Activated T-cell treated with anti-CD3 and anti-CD28 coated beads for 1 hour (primary cell): ENCODE measurements around the gene GPRIN3.

Experiments used
- DNase-seq: peaks from one replicate; pipeline ENCODE4 v3.0.0-alpha.2; 2020; ENCODE audit warnings: low read depth

Gene GPRIN3

DNA sequence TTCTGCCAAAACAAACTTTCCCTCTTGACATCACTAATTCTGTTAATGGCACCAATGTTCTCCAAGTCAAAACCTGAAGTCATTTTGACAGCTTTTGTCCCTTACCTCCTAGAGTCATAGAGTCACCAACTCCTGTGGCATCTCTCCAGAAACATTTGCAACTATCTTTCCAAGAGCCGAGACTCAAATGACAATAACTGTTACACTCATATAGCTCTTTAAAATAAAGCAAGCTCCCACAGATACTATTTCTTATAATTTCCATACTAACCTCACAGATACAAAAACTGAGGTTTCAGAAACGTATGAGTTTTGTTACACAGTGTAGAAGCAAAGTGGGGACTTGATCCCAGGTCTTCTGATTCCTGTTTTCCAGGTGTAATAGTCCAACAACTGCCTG is 18.3 kb downstream of the GPRIN3 start:
- DNase-seq = no peak

DNA sequence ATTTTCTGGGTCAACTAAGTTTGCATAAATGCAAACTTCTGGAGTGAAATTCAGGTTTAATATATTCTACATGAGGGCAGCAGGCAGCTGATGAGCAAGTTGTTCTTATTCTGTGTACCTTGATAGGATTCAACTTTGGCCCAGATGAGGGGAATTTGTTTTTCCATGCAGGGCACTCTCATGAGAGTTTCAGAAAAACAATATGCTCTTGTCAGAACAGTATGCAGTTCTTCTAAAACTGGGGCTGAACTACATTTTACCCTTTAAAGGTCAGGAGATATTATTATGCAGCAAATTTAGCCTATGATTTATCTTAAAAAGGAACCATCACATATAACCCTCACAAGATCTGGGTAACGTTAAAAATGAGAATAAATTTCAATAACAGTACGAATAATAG is 19.2 kb downstream of the GPRIN3 start:
- DNase-seq = no peak

DNA sequence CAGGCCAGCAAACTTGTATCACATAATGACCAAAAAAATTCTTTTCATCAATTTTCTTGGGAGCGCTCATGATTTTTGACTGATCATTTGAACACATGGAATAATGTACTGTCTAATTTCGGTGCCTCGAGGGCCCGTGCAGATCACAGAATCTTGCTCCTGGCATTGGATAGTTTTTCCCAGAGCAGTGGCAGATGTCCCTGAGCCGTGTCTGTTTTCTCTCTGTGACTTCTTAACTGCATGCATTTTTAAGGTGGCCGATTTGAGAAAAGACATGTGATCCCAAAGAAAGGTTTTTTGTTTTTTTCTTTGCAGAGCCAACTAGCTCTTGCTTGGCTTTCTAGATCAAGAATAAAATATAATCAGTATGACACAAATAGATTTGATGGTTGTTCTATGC is 19.7 kb downstream of the GPRIN3 start:
- no peak for DNase-seq

DNA sequence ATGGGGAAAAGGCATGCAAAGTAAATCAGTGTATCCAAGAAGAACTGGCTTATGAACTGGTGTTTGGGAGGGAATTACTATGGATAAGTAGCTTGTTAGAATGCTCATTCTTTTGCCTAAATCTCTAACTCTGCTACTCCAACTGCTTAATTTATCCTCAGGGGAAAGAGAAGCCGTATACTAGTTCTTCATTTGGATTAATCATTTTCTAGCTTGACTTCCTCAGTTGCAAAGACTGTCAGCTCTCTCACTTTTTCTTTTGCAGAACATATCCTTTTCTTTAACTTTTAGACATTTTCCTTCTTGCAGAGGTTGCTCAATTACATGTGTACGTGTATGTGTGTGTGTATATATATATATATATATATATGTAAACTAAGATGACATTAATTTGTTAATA is 21.9 kb downstream of the GPRIN3 start:
- no peak for DNase-seq

GRCh38 chr4:89284828-89285227 is 22.8 kb downstream of the GPRIN3 start:
- no peak for DNase-seq

- no peak for DNase-seq
Observed at GRCh38 chr4:89284020-89284424, 23.6 kb downstream of the GPRIN3 start.

GRCh38 chr4:89283226-89284009 is 24.2 kb downstream of the GPRIN3 start:
- DNase-seq = no peak

- DNase-seq = no peak
Observed at GRCh38 chr4:89279385-89279784, 28.2 kb downstream of the GPRIN3 start.

DNA sequence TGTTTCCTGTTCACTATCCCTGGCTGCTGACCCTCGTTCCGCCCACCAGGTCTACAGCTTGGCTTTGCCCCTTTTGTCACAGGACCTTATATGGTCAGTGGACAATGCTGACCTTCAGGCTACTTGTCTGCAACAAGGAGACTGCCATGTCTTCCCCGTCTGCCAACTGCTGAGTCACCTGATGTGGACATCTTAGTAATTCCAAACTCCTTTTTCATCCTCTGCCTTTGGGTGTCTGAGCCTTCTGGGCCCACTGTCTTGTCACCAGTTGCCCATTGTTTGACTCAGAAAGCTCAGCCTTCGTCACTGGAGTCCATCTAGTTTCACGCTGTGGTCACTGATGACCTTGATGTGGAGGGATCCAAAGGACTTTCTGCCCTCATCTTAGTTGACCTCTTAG is 30.2 kb downstream of the GPRIN3 start:
- DNase-seq = no peak

GRCh38 chr4:89276296-89276695 is 31.3 kb downstream of the GPRIN3 start:
- DNase-seq = no peak

DNA sequence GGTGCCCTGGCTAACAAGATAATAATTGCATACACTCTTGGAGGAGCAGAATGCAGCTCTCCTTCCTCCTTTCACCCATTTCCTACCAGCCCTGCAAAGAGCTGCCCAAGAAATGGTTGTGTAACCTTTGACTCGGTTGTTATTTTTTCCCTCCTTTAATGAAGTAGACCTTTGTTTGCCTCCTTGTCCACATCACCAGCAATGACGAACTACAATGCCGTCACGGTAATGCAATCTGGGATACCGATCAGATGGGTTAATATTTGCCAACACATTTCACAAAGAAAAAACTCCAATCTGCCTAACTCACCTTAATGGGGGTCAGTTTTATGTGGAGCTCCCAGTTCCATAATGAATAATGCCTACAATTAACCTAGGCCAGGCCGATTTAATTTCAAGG is 32.0 kb downstream of the GPRIN3 start:
- no peak for DNase-seq

- no peak for DNase-seq
Observed at GRCh38 chr4:89273741-89274141, 33.9 kb downstream of the GPRIN3 start.

- DNase-seq = no peak
Observed at GRCh38 chr4:89270792-89271191, 36.8 kb downstream of the GPRIN3 start.

- no peak for DNase-seq
Observed at GRCh38 chr4:89269121-89269666, 38.4 kb downstream of the GPRIN3 start.

DNA sequence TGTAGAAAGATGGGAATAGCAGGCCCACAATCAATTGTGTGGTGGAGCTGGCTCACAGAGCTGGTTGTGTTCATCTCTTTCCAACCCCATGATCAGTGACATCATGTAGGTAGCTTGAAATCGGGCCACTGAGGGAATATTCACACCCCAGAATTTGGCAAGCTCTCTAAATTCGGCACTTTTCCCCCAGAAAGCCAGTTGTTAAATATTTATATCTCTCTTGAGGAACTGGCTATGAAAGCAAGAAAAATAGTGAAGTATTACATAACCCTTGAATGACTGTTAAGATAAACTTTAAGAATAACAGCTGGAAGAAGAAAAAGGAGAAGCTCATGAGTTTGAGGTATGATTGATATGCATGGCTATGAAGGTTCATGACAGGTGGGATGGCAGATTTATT is 38.9 kb downstream of the GPRIN3 start:
- DNase-seq = no peak

- DNase-seq = no peak
Observed at GRCh38 chr4:89267846-89268245, 39.8 kb downstream of the GPRIN3 start.

GRCh38 chr4:89267392-89267791 is 40.2 kb downstream of the GPRIN3 start:
- DNase-seq = no peak

DNA sequence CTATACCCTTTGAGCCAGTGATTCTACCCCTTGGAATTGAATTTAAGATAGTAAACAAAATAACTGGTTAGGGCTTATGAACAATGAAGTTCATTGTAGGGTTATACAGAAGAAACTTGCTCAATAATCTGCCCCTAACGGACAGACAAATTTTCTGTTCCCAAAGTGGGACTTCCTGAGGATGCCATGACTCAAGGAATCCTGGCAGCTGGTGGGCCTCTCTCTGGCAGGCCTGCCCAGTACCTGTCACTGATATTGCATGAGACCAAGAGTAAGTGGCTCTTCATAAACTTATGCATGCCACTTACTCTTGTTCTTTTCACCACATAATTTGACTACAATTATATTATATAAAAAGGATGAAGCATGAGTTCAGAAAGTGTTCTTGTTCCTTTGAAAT is 41.5 kb downstream of the GPRIN3 start:
- DNase-seq = no peak

DNA sequence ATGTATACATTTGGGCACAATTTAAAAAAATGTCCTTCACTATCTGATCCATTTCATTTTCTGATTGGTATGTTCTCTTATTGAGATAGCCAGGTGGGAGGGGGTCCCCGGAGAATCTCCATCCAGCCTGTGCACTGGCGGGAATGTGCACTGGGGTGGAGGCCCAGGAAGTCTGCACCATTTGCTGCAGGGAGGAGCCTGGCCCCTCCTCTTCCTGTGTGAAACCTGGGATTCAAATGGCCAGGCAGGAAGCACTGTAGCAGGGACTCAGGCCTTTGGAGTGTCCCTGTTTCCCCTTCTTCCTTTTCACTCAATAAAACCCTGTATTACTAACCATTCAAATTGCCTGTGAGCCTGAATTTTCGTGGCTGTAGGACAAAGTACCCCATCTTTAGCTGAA is 44.3 kb downstream of the GPRIN3 start:
- no peak for DNase-seq

GRCh38 chr4:89259301-89260028 is 48.1 kb downstream of the GPRIN3 start:
- DNase-seq = no peak

- no peak for DNase-seq
Observed at GRCh38 chr4:89258506-89258905, 49.1 kb downstream of the GPRIN3 start.

GRCh38 chr4:89257376-89257775 is 50.2 kb downstream of the GPRIN3 start:
- DNase-seq = no peak

DNA sequence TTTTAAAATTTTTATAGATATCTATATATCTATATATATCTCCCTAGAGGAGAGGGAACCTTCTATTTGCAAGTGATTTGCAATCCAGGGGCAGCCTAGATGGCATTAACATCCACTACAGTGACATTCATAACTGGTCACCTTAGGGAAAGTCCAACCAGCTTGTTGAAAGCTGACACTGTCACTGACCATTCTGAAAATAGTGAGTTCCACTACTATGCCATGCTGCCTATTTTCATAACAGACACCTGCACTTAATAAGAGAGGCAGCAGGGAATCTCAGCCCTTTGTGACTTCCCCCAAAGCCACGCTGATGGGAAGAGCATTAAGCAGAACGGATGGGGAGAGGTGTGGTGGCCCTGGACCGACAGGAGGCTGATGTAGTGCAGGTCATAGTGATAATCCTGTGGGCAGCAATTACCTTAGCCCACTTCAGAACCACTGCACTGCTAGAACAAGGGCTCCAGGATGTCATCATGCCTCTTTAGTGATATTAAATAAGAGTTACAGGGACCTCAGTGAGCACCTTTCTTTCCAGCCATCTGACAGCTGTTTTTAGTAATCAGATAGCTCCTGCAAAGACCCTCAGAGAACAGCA is 51.3 kb downstream of the GPRIN3 start:
- DNase-seq = no peak
